Endothelial cell of umbilical vein (primary cell): Measurements from ENCODE around the gene DAB2IP.

Experiments
- FOS ChIP-seq: IDR thresholded peaks from 2 replicates; pipeline ENCODE4 v1.6.1; 2011; ENCODE audit warnings: mild to moderate bottlenecking, low read length, moderate library complexity, borderline replicate concordance; ENCODE audit not compliant: insufficient read depth
- JUN ChIP-seq: IDR thresholded peaks from 2 replicates; pipeline ENCODE4 v1.6.1; 2011; ENCODE audit warnings: borderline replicate concordance, low read depth; ENCODE audit not compliant: insufficient read length, insufficient read depth
- POLR2A ChIP-seq: IDR thresholded peaks from 2 replicates; pipeline ENCODE4 v1.6.1; 2012; ENCODE audit warnings: low read depth, mild to moderate bottlenecking, control low read depth, low read length
- TF ChIP-seq, protein P1 (sequence below), 2 donors: IDR thresholded peaks; 1 replicate in 1 of 2; 2 replicates in 1 of 2; pipeline ENCODE4 v1.5.1; 2011; ENCODE audit warnings: low read length in 2 of 2, mild to moderate bottlenecking in 2 of 2, moderate library complexity in 2 of 2, control low read depth in 1 of 2, inconsistent platforms in 1 of 2, low read depth in 1 of 2; ENCODE audit not compliant: insufficient read depth in 1 of 2; ENCODE audit errors: extremely low read depth in 1 of 2

DNA sequence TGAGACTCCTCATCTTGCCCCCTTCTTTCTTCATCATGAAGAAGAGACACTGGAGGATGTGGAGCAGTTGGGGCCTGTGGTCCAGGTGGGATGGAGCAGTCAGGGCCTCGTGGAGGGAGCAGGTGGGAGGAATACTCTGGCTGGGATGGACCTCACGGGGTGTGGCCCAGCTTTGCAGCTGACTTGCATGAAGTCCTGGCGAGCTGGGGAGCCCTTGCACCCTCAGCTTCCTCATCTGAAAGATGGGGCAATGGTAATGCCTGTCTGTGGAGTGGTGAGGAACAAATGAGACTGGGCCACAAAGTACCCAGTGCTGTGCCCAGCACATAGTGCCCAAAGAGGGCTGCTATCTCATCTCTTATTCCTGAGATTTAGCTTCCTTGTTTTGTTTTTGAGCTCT lies 91.5 kb downstream of the DAB2IP start:
- TF ChIP-seq, protein P1, sequence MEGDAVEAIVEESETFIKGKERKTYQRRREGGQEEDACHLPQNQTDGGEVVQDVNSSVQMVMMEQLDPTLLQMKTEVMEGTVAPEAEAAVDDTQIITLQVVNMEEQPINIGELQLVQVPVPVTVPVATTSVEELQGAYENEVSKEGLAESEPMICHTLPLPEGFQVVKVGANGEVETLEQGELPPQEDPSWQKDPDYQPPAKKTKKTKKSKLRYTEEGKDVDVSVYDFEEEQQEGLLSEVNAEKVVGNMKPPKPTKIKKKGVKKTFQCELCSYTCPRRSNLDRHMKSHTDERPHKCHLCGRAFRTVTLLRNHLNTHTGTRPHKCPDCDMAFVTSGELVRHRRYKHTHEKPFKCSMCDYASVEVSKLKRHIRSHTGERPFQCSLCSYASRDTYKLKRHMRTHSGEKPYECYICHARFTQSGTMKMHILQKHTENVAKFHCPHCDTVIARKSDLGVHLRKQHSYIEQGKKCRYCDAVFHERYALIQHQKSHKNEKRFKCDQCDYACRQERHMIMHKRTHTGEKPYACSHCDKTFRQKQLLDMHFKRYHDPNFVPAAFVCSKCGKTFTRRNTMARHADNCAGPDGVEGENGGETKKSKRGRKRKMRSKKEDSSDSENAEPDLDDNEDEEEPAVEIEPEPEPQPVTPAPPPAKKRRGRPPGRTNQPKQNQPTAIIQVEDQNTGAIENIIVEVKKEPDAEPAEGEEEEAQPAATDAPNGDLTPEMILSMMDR (IDR thresholded peaks at IDR 0.05; ENCODE audit: extremely low read depth in 1 of 2, insufficient read depth in 1 of 2, low read depth in 1 of 2, low read length in 2 of 2), result no peak
- TF ChIP-seq POLR2A (no peak), FOS (no peak), JUN (no peak)
